ENCODE results near the gene RPS15. TPM values are rescaled to one million over a fixed set of nuclear protein-coding genes. Genes with fewer than 3 reads are reported as not detected.

RPS15 gene
- polyA plus RNA-seq, 6 donors from 2014 or later: 2,496 to 3,315 (median 3,022) TPM

DNA sequence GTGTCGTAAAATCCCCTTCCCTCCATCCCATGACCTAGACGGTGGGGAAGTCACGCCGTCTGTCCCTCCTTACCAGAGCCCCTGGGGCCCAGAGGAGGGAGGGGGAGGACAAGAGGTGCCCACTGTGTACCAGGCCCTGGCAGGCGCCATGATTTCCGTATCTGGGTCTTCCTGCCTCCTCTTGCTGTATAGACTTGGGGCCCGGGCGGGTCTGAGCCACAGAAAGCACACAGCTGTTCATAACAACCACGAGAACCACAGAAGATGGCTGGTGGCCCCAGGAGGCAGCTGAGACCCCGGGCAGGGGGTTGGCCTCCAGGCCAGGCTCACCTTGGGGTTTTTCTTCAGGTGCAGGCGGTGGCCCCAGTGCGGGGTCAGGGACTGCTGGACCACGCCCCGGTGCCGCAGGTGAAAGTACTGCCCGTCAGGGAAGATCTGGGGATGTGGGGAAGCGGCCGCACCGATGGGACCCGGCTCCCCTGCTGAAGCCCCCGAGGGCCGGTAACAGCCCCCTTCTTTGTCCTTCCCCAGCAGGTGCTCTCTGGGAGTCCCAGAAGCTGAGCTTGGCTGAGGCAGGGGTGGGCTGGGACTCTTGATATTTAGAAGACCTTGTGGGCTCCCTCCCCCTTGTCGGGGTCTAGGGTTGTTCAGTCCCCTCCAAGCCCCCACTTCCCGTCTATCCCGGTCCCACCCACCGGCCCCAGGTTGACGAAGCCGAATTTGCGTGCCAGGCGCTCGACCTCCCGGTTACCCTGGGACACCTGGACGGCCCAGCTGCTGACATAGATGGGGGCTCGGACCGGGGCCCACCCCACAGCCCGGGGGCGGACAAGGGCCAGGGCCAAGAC, 51.5 kb downstream of the RPS15 start:
- ATAC-seq (ENCODE audit: low read depth in 2 of 2): no peak
- Mint-ChIP-seq H3K9me3 (no peaks in the 10 kb centered on the region), H3K4me1 (peaks cover 6 to 13% (median 12%) of the 10 kb centered on the region in 3 donors), H3K27me3 (peaks cover 0 to 10% (median 0%) of the 10 kb centered on the region in 3 donors), H3K4me3 (peak overlapping the region in 7 of 8 donors; percentile 47 to 80 (median 69)), H3K27ac (peak overlapping the region in 1 of 6 donors; percentile 79), H3K36me3 (no peaks in the 10 kb centered on the region)
- DNase-seq: no peak

Other genes with a start within 250 kb of the RPS15 start
- 10 to 100 TPM; 11.5 to 28.1 (median 15.7) TPM for gene STK11, start 232.6 kb upstream of the RPS15 start, polyA plus RNA-seq (ENCODE audit: low read depth in 6 of 6)
- gene CBARP, start 200.4 kb upstream of the RPS15 start, polyA plus RNA-seq (ENCODE audit: low read depth in 6 of 6): not detected
- gene ATP5F1D, start 196.6 kb upstream of the RPS15 start, polyA plus RNA-seq (ENCODE audit: low read depth in 6 of 6): 100 to 1,000 TPM; 132 to 222 (median 199) TPM
- gene MIDN, start 189.8 kb upstream of the RPS15 start, polyA plus RNA-seq (ENCODE audit: low read depth in 6 of 6): 1 to 10 TPM in 5 of 6 donors, under 1 TPM in 1; 0.78 to 5.5 (median 2.7) TPM
- 100 to 1,000 TPM; 253 to 449 (median 334) TPM for gene CIRBP, start 169.1 kb upstream of the RPS15 start, polyA plus RNA-seq (ENCODE audit: low read depth in 6 of 6)
- gene FAM174C, start 162.9 kb upstream of the RPS15 start, polyA plus RNA-seq (ENCODE audit: low read depth in 6 of 6): 10 to 100 TPM; 48.9 to 80.0 (median 64.7) TPM
- gene EFNA2, start 152.5 kb upstream of the RPS15 start, polyA plus RNA-seq (ENCODE audit: low read depth in 6 of 6): not detected
- 100 to 1,000 TPM; 201 to 230 (median 209) TPM for gene NDUFS7, start 54.5 kb upstream of the RPS15 start, polyA plus RNA-seq (ENCODE audit: low read depth in 6 of 6)
- gene GAMT, start 36.9 kb upstream of the RPS15 start, polyA plus RNA-seq (ENCODE audit: low read depth in 6 of 6): 10 to 100 TPM; 14.4 to 24.6 (median 15.7) TPM
- gene DAZAP1, start 30.8 kb upstream of the RPS15 start, polyA plus RNA-seq (ENCODE audit: low read depth in 6 of 6): 1 to 10 TPM; 3.6 to 7.5 (median 6.2) TPM
- under 1 TPM in 1 of 6 donors, not detected in 5; 0.03 TPM for gene APC2, start 11.7 kb downstream of the RPS15 start, polyA plus RNA-seq (ENCODE audit: low read depth in 6 of 6)
- gene C19orf25, start 40.8 kb downstream of the RPS15 start, polyA plus RNA-seq (ENCODE audit: low read depth in 6 of 6): 10 to 100 TPM; 39.0 to 78.2 (median 46.9) TPM
- under 1 TPM in 1 of 6 donors, not detected in 5; 0.09 TPM for gene PCSK4, start 52.0 kb downstream of the RPS15 start, polyA plus RNA-seq (ENCODE audit: low read depth in 6 of 6)
- 1 to 10 TPM in 2 of 6 donors, under 1 TPM in 4; 0.72 to 1.4 (median 0.90) TPM for gene REEP6, start 52.8 kb downstream of the RPS15 start, polyA plus RNA-seq (ENCODE audit: low read depth in 6 of 6)
- not detected for gene ADAMTSL5, start 74.6 kb downstream of the RPS15 start, polyA plus RNA-seq (ENCODE audit: low read depth in 6 of 6)
- not detected for gene PLK5, start 85.7 kb downstream of the RPS15 start, polyA plus RNA-seq (ENCODE audit: low read depth in 6 of 6)
- not detected for gene MEX3D, start 129.9 kb downstream of the RPS15 start, polyA plus RNA-seq (ENCODE audit: low read depth in 6 of 6)
- 10 to 100 TPM in 4 of 6 donors, 1 to 10 TPM in 2; 7.7 to 24.4 (median 12.9) TPM for gene MBD3, start 154.5 kb downstream of the RPS15 start, polyA plus RNA-seq (ENCODE audit: low read depth in 6 of 6)
- gene UQCR11, start 167.1 kb downstream of the RPS15 start, polyA plus RNA-seq (ENCODE audit: low read depth in 6 of 6): 100 to 1,000 TPM; 358 to 546 (median 438) TPM
- 10 to 100 TPM; 17.5 to 45.6 (median 24.8) TPM for gene TCF3, start 214.2 kb downstream of the RPS15 start, polyA plus RNA-seq (ENCODE audit: low read depth in 6 of 6)